HepG2 (cell line): ENCODE data around the gene HSDL1. TPM values are rescaled to one million over a fixed set of nuclear protein-coding genes. Genes with fewer than 3 reads are reported as not detected.

Experiments used
- ATAC-seq: fragments of 200-7000 bp; cut with Tn5 transposase; 3 replicates; pipeline ENCODE4 v1.9.1; 2020; ENCODE audit warnings: mild to moderate bottlenecking, moderate library complexity
- BruUV-seq: library from RNA; stranded (reverse); fragments of 400-500 nt; replicated peaks from 2 replicates; lab custom pipeline; 2021; lab: Mats Ljungman, UMichigan
- CTCF ChIA-PET: fragments of 300-600 bp; formaldehyde crosslinking; extraction: SDS; loops from one replicate; lab custom pipeline; 2021; ENCODE audit warnings: low total read pairs, inconsistent platforms, low intra/inter-chr PET ratio; lab: Yijun Ruan, JAX
- POLR2A ChIA-PET: fragments of 350-600 bp; sonication (Branson Sonifier 250); formaldehyde crosslinking; loops from one replicate; lab custom pipeline; 2020; ENCODE audit warnings: antibody characterized with exemption, inconsistent platforms; lab: Yijun Ruan, JAX
- DNase-seq: peaks from one replicate; pipeline ENCODE4 v3.0.0-alpha.2; 2015; ENCODE audit warnings: low spot score
- FAIRE-seq: peaks from 3 replicates; lab custom pipeline; 2011; peaks lifted over from hg19 to GRCh38; lab: Jason Lieb, UNC
- H2AFZ ChIP-seq: one replicate; pipeline ENCODE4 v1.6.1; 2011; ENCODE audit warnings: low read length, inconsistent platforms
- H3K27ac ChIP-seq: fragments of 300-600 bp; 3 replicates; pipeline ENCODE4 v1.8.0; 2011; ENCODE audit warnings: mixed run types, mild to moderate bottlenecking, mixed read lengths, low read length, inconsistent platforms; ENCODE audit not compliant: insufficient read depth; ENCODE audit errors: extremely low read length
- H3K27me3 ChIP-seq, 2 experiments: fragments of 200-600 bp in 1 of 2; 2 replicates in 1 of 2; 3 replicates in 1 of 2; pipeline versions ENCODE4 v1.6.0 to v1.8.0; 2011; ENCODE audit warnings: low read length in 2 of 2, mild to moderate bottlenecking in 2 of 2, moderate library complexity in 2 of 2, inconsistent platforms in 1 of 2; ENCODE audit not compliant: insufficient read depth in 2 of 2, control insufficient read depth in 1 of 2
- H3K36me3 ChIP-seq, 2 experiments: fragments of 200-600 bp in 1 of 2; replicated peaks in 1 of 2; 2 replicates in 1 of 2; 3 replicates in 1 of 2; pipeline versions ENCODE4 v1.5.1 to v1.8.0; 2011; ENCODE audit warnings: low read length in 2 of 2, inconsistent platforms in 1 of 2; ENCODE audit not compliant: insufficient read depth in 2 of 2, control insufficient read depth in 1 of 2
- H3K4me1 ChIP-seq: 2 replicates; pipeline ENCODE4 v1.5.1; 2012; ENCODE audit warnings: low read length, inconsistent platforms; ENCODE audit not compliant: insufficient read depth
- H3K4me2 ChIP-seq: 2 replicates; pipeline ENCODE4 v1.6.0; 2011; ENCODE audit warnings: low read depth, low read length, inconsistent platforms
- H3K4me3 ChIP-seq, 3 experiments: fragments of 200-600 bp in 1 of 3; sonication (generic), shearing (Covaris generic) in 1 of 3; replicated peaks in 1 of 3; 2 replicates each; pipeline ENCODE4 v1.5.1; 2011 to 2016; ENCODE audit warnings: low read length in 3 of 3, inconsistent platforms in 2 of 3, low read depth in 2 of 3, mild to moderate bottlenecking in 2 of 3, control low read depth in 1 of 3, mixed read lengths in 1 of 3; ENCODE audit not compliant: insufficient read depth in 1 of 3
- H3K79me2 ChIP-seq: one replicate; pipeline ENCODE4 v1.6.1; 2011; ENCODE audit warnings: low read length, inconsistent platforms; ENCODE audit not compliant: insufficient read depth
- H3K9ac ChIP-seq: 2 replicates; pipeline ENCODE4 v1.6.0; 2011; ENCODE audit warnings: mild to moderate bottlenecking, low read depth, low read length, inconsistent platforms; ENCODE audit not compliant: insufficient read depth
- H3K9me3 ChIP-seq: 2 replicates; pipeline ENCODE4 v1.5.1; 2012; ENCODE audit warnings: mild to moderate bottlenecking, low read length
- H4K20me1 ChIP-seq: 2 replicates; pipeline ENCODE4 v1.6.0; 2011; ENCODE audit warnings: inconsistent platforms, mild to moderate bottlenecking, low read length, moderate library complexity; ENCODE audit not compliant: insufficient read depth
- HMGA1 ChIP-seq: sonication (generic); formaldehyde crosslinking; conservative IDR thresholded peaks from 2 replicates; pipeline ENCODE4 v1.4.0; 2020; ENCODE audit warnings: missing genetic modification reagents
- RBM22 ChIP-seq: fragments of 200-400 bp; formaldehyde crosslinking; optimal IDR thresholded peaks from 2 replicates; pipeline ENCODE3; 2017; ENCODE audit warnings: mild to moderate bottlenecking, low read length, moderate library complexity
- REXO4 ChIP-seq: sonication (generic); formaldehyde crosslinking; IDR thresholded peaks from 2 replicates; pipeline ENCODE4 v1.8.0; 2022; ENCODE audit warnings: missing genetic modification reagents, mild to moderate bottlenecking, borderline replicate concordance
- RORA ChIP-seq: sonication (generic); formaldehyde crosslinking; IDR thresholded peaks from 2 replicates; pipeline ENCODE4 v1.5.0; 2020; ENCODE audit warnings: mild to moderate bottlenecking, missing genetic modification reagents, moderate library complexity
- SIN3A ChIP-seq: IDR thresholded peaks from 2 replicates; pipeline ENCODE4 v1.6.1; 2011; ENCODE audit warnings: low read depth, mild to moderate bottlenecking, control low read depth, low read length, borderline replicate concordance
- SMAD3 ChIP-seq: sonication (generic); formaldehyde crosslinking; IDR thresholded peaks from 2 replicates; pipeline ENCODE4 v1.4.0; 2020; ENCODE audit warnings: missing genetic modification reagents
- TARDBP ChIP-seq: sonication (generic); formaldehyde crosslinking; IDR thresholded peaks from 2 replicates; pipeline ENCODE4 v1.8.0; 2022; ENCODE audit warnings: mild to moderate bottlenecking, missing genetic modification reagents
- ZBTB3 ChIP-seq: sonication (generic); formaldehyde crosslinking; IDR thresholded peaks from 2 replicates; pipeline ENCODE4 v1.4.0; 2020; ENCODE audit warnings: low read depth, mild to moderate bottlenecking, moderate library complexity, missing genetic modification reagents, borderline replicate concordance
- ZFP1 ChIP-seq: IDR thresholded peaks from 2 replicates; pipeline ENCODE4 v1.6.1; 2016
- ZNF264 ChIP-seq: sonication (generic); formaldehyde crosslinking; IDR thresholded peaks from 2 replicates; pipeline ENCODE4 v1.4.0; 2020; ENCODE audit warnings: missing genetic modification reagents
- ZNF556 ChIP-seq: sonication (generic); formaldehyde crosslinking; IDR thresholded peaks from 2 replicates; pipeline ENCODE4 v1.4.0; 2020; ENCODE audit warnings: mild to moderate bottlenecking, missing genetic modification reagents, borderline replicate concordance
- ZSCAN9 ChIP-seq: IDR thresholded peaks from 2 replicates; pipeline ENCODE4 v1.6.1; 2016; ENCODE audit warnings: borderline replicate concordance
- WGBS: methylation state at CpG from one replicate; pipeline ENCODE4 v1.1.6; 2017; ENCODE audit warnings: low lambda C conversion rate; 5-methylcytosine and 5-hydroxymethylcytosine counted together
- in situ Hi-C: cut with HindIII; loops from 2 replicates; pipeline ENCODE4 v1.10.0; 2017; ENCODE audit warnings: low pct_unique_long_range_greater_than_20kb; ENCODE audit not compliant: extremely low pct_ligation_motif_present
- intact Hi-C: fragments of 100-400 bp; cut with micrococcal nuclease; formaldehyde crosslinking; loops from one replicate; pipeline ENCODE4 v1.10.0; 2022; ENCODE audit not compliant: unreplicated experiment
- polyA plus RNA-seq, 8 experiments: library from polyadenylated mRNA; depleted of rRNA in 3 of 8; stranded (reverse) in 7 of 8; unstranded in 1 of 8; fragments of >200 nt; fragmentation: Illumina TruSeq in 4 of 8; extraction: Trizol in 4 of 8; gene quantifications; 2 replicates each; pipeline versions ENCODE4 v1.2.1 to v1.2.3, GENCODE V29; 2011 to 2016; ENCODE audit warnings: low read depth in 4 of 8, missing spikeins in 1 of 8, mixed read lengths in 1 of 8; ENCODE audit not compliant: insufficient read depth in 1 of 8
- total RNA-seq, 5 experiments: library from RNA; depleted of rRNA; stranded (reverse); fragments of >200 nt; fragmentation: Illumina TruSeq; extraction: Trizol; gene quantifications; 2 replicates each; pipeline ENCODE4 v1.2.3, GENCODE V29; 2016; ENCODE audit warnings: low read depth in 1 of 5
- TF ChIP-seq, protein P1 (sequence below): sonication (generic); formaldehyde crosslinking; IDR thresholded peaks from 2 replicates; pipeline ENCODE4 v1.9.0; 2022; ENCODE audit warnings: missing genetic modification reagents, mild to moderate bottlenecking, borderline replicate concordance
- TF ChIP-seq, protein P2 (sequence below), 2 experiments: fragments of 450-650 bp in 1 of 2; sonication (generic) in 1 of 2; formaldehyde crosslinking; IDR thresholded peaks; 2 replicates each; pipeline versions ENCODE4 v1.5.0 to v1.8.0; 2020 to 2022; ENCODE audit warnings: mild to moderate bottlenecking in 1 of 2, missing genetic modification reagents in 1 of 2
- TF ChIP-seq, protein P3 (sequence below): IDR thresholded peaks from 2 replicates; pipeline ENCODE4 v1.6.1; 2016; ENCODE audit warnings: missing compliant biosample characterization, missing genetic modification reagents, borderline replicate concordance

HSDL1 gene
- total and polyA plus RNA-seq, 2 of the 13 experiments (the other 11 are each of a cell fraction or from before 2014, with no cell fraction given) = 49.2 to 49.7 TPM

DNA sequence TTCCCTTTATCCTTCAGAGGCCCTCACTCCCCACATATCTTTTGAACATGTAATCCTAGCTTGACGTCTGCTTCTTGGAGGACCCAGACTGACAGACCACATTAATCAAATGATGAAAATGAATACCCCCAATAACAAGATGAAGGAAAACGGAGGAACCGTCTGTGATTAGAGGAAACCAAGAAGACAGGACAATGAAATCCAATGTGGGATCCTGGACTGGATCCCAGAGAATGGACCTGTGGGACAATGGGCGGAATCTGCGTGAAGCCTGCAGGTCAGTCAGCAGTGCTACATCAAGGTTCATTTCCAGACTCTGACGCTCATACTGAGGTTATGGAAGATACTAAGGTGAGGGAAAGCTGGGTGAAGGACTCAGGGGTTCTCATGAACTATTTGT is 64.2 kb downstream of the HSDL1 start:
- Histone ChIP-seq H3K4me2 (no peak overlapping the region), H3K9ac (no peak overlapping the region), H3K4me3 (no peak overlapping the region), H4K20me1 (peaks cover 7% of the 10 kb centered on the region; the same call in 1 of the 2 replicates), H3K27me3 (no peaks in the 10 kb centered on the region), H3K36me3 (peaks cover 39 to 82% of the 10 kb centered on the region in 2 experiments), H2AFZ (no peak overlapping the region), H3K79me2 (peaks cover 2% of the 10 kb centered on the region), H3K4me1 (no peaks in the 10 kb centered on the region), H3K9me3 (no peaks in the 10 kb centered on the region), H3K27ac (no peak overlapping the region)
- WGBS = 97% methylated on average over 6 of the region's 6 CpGs
- ChIA-PET CTCF (no interaction called here), POLR2A (no interaction called here)
- DNase-seq = no peak
- no TSS peak for BruUV-seq
- no peak for TF ChIP-seq ZNF264 (CRISPR knock-in tag)
- no peak for TF ChIP-seq ZBTB3 (CRISPR knock-in tag)
- no peak for TF ChIP-seq ZFP1 (CRISPR knock-in tag)
- peak; percentile 66 for TF ChIP-seq RBM22
- in situ Hi-C loops (no loop called here), intact Hi-C loops (no loop called here)
- no peak for FAIRE-seq
- ATAC-seq = no peak

DNA sequence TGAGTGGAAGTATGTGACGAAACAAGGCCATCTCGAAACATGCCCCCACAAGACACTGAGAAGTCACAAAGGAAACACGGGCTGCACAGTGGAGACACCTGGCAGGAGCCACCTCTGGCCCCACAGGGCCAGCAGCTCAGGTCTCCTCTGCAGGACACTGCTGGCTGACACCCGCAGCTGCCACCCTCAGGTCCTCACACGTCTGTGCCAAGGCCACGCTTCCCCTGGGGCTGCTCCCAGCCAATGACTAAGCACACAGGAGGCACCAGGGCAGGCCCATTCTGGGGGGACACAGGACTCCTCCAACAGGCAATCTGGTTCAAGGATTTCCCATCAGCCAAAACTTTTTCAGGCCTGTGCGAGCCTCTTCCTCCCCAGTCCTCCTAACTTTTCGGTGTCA is 64.6 kb downstream of the HSDL1 start:
- intact Hi-C loops (no loop called here), in situ Hi-C loops (no loop called here)
- H3K4me3 ChIP-seq = no peak overlapping the region
- H3K36me3 ChIP-seq = peaks cover 40 to 87% of the 10 kb centered on the region in 2 experiments
- POLR2A ChIA-PET = interaction anchor here (0.9 kb wide), 1 partner anchor 36 kb away, joined by 3 read pairs; the partner anchor contains the start of gene MBTPS1
- 95% methylated on average over 5 of the region's 8 CpGs for WGBS
- H3K27ac ChIP-seq = no peak overlapping the region
- no peak overlapping the region for H3K9ac ChIP-seq
- no TSS peak for BruUV-seq
- CTCF ChIA-PET = no interaction called here
- H4K20me1 ChIP-seq = peaks cover 7% of the 10 kb centered on the region; the same call in 1 of the 2 replicates
- no peak overlapping the region for H2AFZ ChIP-seq
- DNase-seq (no peak), FAIRE-seq (no peak)
- no peaks in the 10 kb centered on the region for H3K9me3 ChIP-seq
- no peaks in the 10 kb centered on the region for H3K4me1 ChIP-seq
- TF ChIP-seq, protein P1, sequence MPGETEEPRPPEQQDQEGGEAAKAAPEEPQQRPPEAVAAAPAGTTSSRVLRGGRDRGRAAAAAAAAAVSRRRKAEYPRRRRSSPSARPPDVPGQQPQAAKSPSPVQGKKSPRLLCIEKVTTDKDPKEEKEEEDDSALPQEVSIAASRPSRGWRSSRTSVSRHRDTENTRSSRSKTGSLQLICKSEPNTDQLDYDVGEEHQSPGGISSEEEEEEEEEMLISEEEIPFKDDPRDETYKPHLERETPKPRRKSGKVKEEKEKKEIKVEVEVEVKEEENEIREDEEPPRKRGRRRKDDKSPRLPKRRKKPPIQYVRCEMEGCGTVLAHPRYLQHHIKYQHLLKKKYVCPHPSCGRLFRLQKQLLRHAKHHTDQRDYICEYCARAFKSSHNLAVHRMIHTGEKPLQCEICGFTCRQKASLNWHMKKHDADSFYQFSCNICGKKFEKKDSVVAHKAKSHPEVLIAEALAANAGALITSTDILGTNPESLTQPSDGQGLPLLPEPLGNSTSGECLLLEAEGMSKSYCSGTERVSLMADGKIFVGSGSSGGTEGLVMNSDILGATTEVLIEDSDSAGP (CRISPR knock-in tag) = no peak
- TF ChIP-seq, protein P2, sequence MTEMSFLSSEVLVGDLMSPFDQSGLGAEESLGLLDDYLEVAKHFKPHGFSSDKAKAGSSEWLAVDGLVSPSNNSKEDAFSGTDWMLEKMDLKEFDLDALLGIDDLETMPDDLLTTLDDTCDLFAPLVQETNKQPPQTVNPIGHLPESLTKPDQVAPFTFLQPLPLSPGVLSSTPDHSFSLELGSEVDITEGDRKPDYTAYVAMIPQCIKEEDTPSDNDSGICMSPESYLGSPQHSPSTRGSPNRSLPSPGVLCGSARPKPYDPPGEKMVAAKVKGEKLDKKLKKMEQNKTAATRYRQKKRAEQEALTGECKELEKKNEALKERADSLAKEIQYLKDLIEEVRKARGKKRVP (CRISPR knock-in tag; IDR thresholded peaks at IDR 0.05) = no peak
- TF ChIP-seq ZSCAN9 (CRISPR knock-in tag) (no peak), RORA (CRISPR knock-in tag) (no peak), SMAD3 (CRISPR knock-in tag) (no peak), TARDBP (CRISPR knock-in tag) (no peak), SIN3A (no peak), HMGA1 (CRISPR knock-in tag) (no peak), ZNF556 (CRISPR knock-in tag) (no peak), REXO4 (CRISPR knock-in tag) (no peak)
- TF ChIP-seq, protein P3, sequence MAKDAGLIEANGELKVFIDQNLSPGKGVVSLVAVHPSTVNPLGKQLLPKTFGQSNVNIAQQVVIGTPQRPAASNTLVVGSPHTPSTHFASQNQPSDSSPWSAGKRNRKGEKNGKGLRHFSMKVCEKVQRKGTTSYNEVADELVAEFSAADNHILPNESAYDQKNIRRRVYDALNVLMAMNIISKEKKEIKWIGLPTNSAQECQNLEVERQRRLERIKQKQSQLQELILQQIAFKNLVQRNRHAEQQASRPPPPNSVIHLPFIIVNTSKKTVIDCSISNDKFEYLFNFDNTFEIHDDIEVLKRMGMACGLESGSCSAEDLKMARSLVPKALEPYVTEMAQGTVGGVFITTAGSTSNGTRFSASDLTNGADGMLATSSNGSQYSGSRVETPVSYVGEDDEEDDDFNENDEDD (CRISPR knock-in tag) = no peak
- TF ChIP-seq, all 625 proteins: peak for 0
- ATAC-seq = no peak
- H3K79me2 ChIP-seq = peaks cover 2% of the 10 kb centered on the region
- no peak overlapping the region for H3K4me2 ChIP-seq
- H3K27me3 ChIP-seq = no peaks in the 10 kb centered on the region
